IgD-negative memory B cell (primary cell): ENCODE measurements around the gene MXRA8. TPM values are rescaled to one million over a fixed set of nuclear protein-coding genes. Genes with fewer than 3 reads are reported as not detected.
"Not testable (repeated sequence)": the region's sequence is repeated elsewhere in the genome, so short reads cannot be mapped to it uniquely, and the experiment has no call there.

Experiments used
- H3K27ac Mint-ChIP-seq, 3 donors: one replicate each; pipeline ENCODE4 v1.8.0; 2020 to 2022; ENCODE audit warnings: mild to moderate bottlenecking in 3 of 3, mixed read lengths in 3 of 3, moderate library complexity in 1 of 3
- H3K27me3 Mint-ChIP-seq: one replicate; pipeline ENCODE4 v1.8.0; 2021; ENCODE audit warnings: mixed read lengths
- H3K36me3 Mint-ChIP-seq: one replicate; pipeline ENCODE4 v1.8.0; 2020; ENCODE audit warnings: mild to moderate bottlenecking, mixed read lengths
- H3K4me1 Mint-ChIP-seq, 3 donors: one replicate each; pipeline ENCODE4 v1.8.0; 2020 to 2022; ENCODE audit warnings: mixed read lengths in 3 of 3, mild to moderate bottlenecking in 1 of 3
- H3K4me3 Mint-ChIP-seq, 4 donors: one replicate each; pipeline ENCODE4 v1.8.0; 2020 to 2022; ENCODE audit warnings: mild to moderate bottlenecking in 4 of 4, mixed read lengths in 4 of 4, moderate library complexity in 3 of 4
- H3K9me3 Mint-ChIP-seq, 3 donors: one replicate each; pipeline ENCODE4 v1.8.0; 2020 to 2021; ENCODE audit warnings: mixed read lengths in 3 of 3, mild to moderate bottlenecking in 1 of 3
- polyA plus RNA-seq: library from polyadenylated mRNA; unstranded; fragments of 300-500 nt; fragmentation: Illumina TruSeq; gene quantifications from one replicate; pipeline ENCODE4 v1.2.3, GENCODE V29; 2021

The MXRA8 gene
- polyA plus RNA-seq, 1 donor from 2014 or later = not detected

DNA sequence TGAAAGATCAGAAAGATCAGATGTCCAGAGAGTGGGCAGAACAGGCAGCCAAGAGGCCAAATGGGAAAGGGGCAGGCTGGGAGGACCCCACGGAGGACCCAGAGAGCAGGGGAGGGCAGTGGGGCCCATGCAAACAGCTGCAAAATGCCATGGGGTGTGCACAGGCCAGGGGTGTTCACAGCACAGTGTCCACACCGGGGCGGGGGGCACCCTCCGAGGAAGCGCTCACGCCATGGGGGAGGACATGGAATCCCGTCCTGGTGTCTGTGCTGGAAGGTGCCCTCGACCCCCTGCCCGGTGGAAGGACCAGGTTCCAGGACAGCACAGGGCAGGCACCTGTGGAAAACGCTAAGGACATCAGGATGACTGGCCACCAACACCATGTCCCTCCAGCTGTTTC lies 35.4 kb downstream of the MXRA8 start:
- no peaks in the 10 kb centered on the region for H3K36me3 Mint-ChIP-seq
- H3K27me3 Mint-ChIP-seq = no peaks in the 10 kb centered on the region
- H3K9me3 Mint-ChIP-seq = no peaks in the 10 kb centered on the region
- peak overlapping the region; percentile 82 to 93 (median 88) for H3K4me3 Mint-ChIP-seq
- peak overlapping the region in 2 of 3 donors; percentile 93 to 97 for H3K27ac Mint-ChIP-seq
- H3K4me1 Mint-ChIP-seq = peaks cover 0 to 16% (median 13%) of the 10 kb centered on the region in 3 donors

DNA sequence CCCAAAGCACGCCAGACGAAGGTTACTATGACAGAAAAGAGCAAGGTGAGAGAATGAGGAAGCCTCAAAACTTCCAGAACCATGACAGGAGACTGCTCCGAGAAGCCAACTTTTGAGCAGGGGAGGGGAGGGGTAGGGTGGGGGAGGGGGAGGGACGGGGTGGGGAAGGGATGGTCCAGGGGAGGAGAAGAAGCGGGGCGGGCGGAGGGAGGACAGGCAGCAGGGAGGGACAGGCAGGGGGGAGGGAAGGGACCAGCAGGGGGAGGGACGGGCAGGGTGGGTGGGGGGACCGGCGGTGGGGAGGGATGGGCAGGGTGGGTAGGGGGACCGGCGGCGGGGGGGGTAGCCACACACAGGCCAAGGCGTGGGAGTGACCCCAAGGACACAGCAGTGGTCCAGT lies 35.9 kb downstream of the MXRA8 start:
- no peaks in the 10 kb centered on the region for H3K9me3 Mint-ChIP-seq
- H3K36me3 Mint-ChIP-seq = no peaks in the 10 kb centered on the region
- H3K27me3 Mint-ChIP-seq = no peaks in the 10 kb centered on the region
- peaks cover 0 to 16% (median 14%) of the 10 kb centered on the region in 3 donors for H3K4me1 Mint-ChIP-seq
- no peak overlapping the region for H3K27ac Mint-ChIP-seq
- peak overlapping the region in 3 of 4 donors; percentile 44 to 91 (median 86) for H3K4me3 Mint-ChIP-seq

DNA sequence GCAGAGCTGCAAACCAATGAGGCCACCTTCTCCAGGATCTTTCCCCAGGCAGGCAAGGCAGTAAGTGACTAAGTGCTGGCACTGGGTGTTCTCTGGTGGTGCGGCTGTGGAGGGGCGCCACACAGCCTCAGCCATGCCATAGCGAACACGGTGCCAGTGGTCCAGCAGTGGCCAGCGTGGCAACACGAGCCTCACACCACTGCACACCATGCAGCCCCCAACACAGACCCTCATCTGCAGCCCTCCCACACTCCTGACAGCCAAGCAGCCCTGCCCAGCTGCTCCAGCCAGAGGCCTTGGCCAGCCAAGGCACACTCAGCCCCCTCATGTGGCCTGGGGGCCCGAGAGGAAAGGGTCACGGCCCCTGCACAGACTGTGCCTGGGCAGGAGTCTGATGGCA lies 36.9 kb downstream of the MXRA8 start:
- peaks cover 1% of the 10 kb centered on the region for H3K36me3 Mint-ChIP-seq
- H3K27ac Mint-ChIP-seq = no peak overlapping the region
- peak overlapping the region in 1 of 4 donors; percentile 16 for H3K4me3 Mint-ChIP-seq
- H3K27me3 Mint-ChIP-seq = no peaks in the 10 kb centered on the region
- peaks cover 0 to 16% (median 16%) of the 10 kb centered on the region in 3 donors for H3K4me1 Mint-ChIP-seq
- H3K9me3 Mint-ChIP-seq = no peaks in the 10 kb centered on the region

DNA sequence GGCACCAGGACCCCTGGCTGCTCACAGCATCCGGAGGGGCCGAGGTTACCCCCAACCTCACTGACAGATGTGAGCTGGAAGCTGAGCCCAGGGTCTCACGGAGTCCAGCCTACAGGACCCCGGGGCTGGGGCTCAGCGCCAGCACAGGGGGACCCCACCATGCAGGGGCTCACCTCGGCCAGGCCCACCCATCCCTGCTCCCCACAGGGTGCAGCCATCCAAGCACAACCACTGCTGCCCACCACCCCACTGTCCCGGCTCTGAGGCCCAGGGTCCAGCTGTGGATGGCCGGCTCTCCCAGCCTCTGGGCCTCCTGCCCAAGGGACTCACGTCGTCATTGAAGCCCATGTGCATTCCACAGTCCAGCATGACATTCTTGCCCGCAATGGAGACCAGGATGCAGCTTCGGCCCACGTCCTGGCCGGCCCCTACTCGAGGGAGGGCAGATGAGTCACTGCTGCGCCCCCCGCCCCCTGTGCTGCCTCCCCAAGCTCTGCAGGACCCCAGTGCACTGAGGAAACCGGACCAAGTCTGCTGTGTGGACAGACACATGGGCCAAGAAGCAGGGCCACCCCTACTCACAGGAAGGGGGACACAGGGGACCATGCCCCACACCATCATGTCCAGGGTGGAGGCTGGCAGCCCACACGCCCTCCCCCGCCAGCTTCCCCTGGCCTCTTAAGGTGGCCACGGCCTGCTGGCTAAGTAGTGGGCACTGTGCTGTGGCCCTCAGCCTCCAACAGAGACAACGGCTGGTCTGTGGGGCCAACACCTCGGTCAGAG lies 37.5 kb downstream of the MXRA8 start:
- Mint-ChIP-seq H3K27me3 (no peaks in the 10 kb centered on the region), H3K36me3 (peaks cover 1% of the 10 kb centered on the region), H3K27ac (no peak overlapping the region), H3K4me3 (no peak overlapping the region), H3K9me3 (no peaks in the 10 kb centered on the region), H3K4me1 (peaks cover 0 to 12% (median 12%) of the 10 kb centered on the region in 3 donors)

DNA sequence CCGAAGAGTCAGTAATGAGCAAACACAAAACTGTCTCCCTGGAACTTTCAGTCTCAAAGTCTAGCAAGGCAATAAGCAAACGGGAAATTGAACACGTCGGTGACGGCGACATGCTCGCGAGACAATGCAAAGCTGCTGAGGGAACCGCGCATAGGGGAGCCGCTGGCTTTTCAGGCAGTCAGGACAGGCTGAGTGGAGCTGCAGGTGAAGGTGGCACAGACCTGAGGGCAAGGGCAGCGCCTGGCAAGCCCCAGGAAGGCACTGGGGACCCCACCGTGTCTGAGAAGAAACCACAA lies 38.8 kb downstream of the MXRA8 start:
- H3K27ac Mint-ChIP-seq = peak overlapping the region in 1 of 3 donors; percentile 32
- H3K4me1 Mint-ChIP-seq = peaks cover 0 to 12% (median 12%) of the 10 kb centered on the region in 3 donors
- no peaks in the 10 kb centered on the region for H3K27me3 Mint-ChIP-seq
- H3K9me3 Mint-ChIP-seq = no peaks in the 10 kb centered on the region
- H3K4me3 Mint-ChIP-seq = peak overlapping the region in 2 of 4 donors; percentile 6 to 66
- H3K36me3 Mint-ChIP-seq = peaks cover 1% of the 10 kb centered on the region

DNA sequence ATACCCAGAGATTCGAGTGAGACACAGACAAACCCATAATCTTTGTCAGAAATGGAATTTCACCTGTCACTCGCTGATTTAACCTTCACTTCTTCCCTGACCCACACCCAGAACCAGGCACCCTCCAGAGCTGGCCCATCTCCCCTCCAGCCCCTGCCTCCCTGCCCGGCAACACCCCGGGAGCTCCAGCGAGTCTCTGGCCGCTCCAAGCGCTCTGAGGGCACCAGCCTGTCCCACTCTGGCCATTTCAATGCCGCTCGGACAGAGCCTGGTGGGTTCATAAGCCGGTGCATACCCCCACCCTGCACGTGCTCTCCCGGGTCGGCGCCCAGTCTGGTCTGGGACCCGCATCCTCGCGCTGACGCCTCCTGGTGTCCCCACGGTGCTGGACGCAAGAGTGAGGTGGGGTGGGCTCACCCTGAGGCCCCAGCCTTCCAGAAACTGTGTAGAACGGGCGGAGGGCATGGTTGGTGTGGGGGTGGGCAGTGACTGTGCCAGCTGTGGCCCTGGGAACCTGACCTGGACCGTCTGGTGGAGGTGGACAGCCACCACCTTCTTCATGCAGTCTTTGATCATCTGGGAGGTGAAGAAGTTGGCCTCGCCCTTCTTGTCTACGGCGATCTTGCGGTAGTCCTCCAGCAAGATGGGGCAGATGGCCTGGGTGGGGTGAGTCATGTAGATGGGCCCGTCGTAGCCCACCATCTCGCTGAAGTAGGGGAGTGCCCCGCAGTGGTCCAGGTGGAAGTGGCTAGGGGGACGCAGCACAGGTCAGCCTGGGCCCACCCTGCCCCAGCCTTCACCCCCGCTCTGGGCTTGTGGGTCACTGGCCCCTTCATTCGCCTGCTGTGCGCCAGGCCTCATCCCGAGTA lies 39.3 kb downstream of the MXRA8 start:
- Mint-ChIP-seq H3K4me3 (peak overlapping the region in 1 of 4 donors; percentile 66), H3K9me3 (no peaks in the 10 kb centered on the region), H3K4me1 (peaks cover 0 to 12% (median 12%) of the 10 kb centered on the region in 3 donors), H3K27me3 (no peaks in the 10 kb centered on the region), H3K27ac (peak overlapping the region in 1 of 3 donors; percentile 32), H3K36me3 (peaks cover 1% of the 10 kb centered on the region)

DNA sequence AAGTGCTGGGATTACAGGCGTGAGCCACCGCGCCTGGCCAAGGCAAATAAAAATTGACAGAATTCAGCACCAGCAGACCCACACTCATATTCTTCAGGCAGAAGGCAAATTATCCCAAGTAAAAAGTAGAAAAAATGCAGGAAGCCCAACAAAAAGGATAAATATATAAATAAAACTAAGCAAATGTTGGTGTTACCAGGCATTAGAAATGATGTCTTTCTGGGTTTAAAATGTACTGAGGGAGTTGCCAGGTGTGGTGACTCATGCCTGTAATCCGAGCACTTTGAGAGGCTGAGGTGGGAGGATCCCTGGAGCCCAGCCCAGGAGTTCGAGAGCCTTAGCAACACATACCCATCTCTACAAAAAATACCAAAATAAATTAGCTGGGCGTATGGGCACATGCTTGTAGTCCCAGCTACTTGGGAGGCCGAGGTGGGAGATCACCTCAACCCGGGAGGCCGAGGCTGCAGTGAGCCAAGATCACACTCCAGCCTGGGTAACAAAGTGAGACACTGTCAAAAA lies 40.2 kb downstream of the MXRA8 start:
- H3K9me3 Mint-ChIP-seq = no peaks in the 10 kb centered on the region
- no peaks in the 10 kb centered on the region for H3K27me3 Mint-ChIP-seq
- peaks cover 0 to 10% (median 8%) of the 10 kb centered on the region in 3 donors for H3K4me1 Mint-ChIP-seq
- peak overlapping the region in 1 of 4 donors; percentile 26 for H3K4me3 Mint-ChIP-seq
- H3K27ac Mint-ChIP-seq = no peak overlapping the region
- H3K36me3 Mint-ChIP-seq = peaks cover 1% of the 10 kb centered on the region

DNA sequence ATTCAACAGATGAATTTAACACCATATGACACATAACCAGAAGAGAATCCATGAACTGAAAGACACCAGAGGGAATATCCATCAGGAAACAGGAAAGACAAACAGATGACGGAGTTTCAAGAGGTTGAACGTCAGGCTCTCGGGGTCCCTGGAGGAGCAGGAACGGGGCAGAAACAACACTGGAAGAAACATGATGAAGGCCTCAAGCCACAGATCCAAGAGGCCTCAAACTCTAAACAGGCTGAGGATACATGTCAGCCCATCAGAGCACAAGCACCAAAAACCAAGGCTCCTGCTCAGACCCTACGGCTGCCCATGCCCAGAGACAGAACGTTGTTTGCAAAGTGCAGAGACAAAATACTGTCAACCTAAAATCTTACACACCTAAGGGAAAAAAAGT lies 40.9 kb downstream of the MXRA8 start:
- Mint-ChIP-seq H3K27ac (no peak overlapping the region), H3K27me3 (no peaks in the 10 kb centered on the region), H3K9me3 (no peaks in the 10 kb centered on the region)

DNA sequence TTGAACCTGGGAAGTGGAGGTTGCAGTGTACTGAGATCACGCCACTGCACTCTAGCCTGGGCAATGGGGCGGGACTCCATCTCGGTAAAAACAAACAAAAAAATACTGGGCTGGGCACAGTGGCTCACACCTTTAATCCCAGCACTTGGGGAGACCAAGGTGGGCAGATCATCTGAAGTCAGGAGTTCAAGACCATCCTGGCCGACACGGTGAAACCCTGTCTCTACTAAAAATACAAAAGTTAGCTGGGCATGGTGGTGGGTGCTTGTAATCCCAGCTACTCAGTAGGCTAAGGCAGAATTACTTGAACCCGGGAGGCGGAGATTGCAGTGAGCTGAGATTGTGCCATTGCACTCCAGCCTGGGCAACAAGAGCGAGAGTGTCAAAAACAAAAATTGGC lies 42.2 kb downstream of the MXRA8 start:
- not testable (repeated sequence) for H3K4me1 Mint-ChIP-seq, H3K9me3 Mint-ChIP-seq, H3K36me3 Mint-ChIP-seq, H3K27me3 Mint-ChIP-seq
- Mint-ChIP-seq H3K4me3 (peak overlapping the region in 1 of 4 donors; percentile 50), H3K27ac (peak overlapping the region in 1 of 3 donors; percentile 39)

More for the DNA sequence above, 40.9 kb downstream of the MXRA8 start:
- peaks cover 0 to 6% (median 6%) of the 10 kb centered on the region in 3 donors for H3K4me1 Mint-ChIP-seq
- H3K36me3 Mint-ChIP-seq = peaks cover 1% of the 10 kb centered on the region
- H3K4me3 Mint-ChIP-seq = peak overlapping the region in 1 of 4 donors; percentile 79

DNA sequence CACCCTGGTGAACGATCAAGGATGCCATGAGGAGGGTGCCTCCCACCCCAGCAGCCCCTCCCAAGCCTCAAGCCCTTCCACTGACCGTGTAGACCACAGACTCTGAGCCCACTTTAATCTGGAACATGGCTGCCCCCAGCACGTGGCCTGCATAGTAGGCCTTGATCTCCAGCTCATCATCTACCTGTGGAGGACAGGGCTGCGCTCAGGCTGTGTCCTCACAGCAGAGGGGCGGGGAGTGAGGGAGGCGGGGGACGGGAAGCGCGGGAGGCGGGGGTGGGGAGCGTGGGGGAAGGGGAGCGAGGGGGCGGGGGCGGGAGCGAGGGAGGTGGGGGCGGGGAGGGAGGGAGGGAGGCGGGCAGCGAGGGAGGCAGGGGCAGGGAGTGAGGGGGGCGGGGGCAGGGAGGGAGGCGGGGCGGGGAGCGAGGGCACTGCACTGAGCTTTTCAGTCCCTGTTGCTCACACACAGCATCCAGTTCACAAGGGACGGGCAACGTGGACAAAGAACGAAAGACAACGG lies 42.9 kb downstream of the MXRA8 start:
- Mint-ChIP-seq H3K4me3 (no peak overlapping the region), H3K27me3 (no peaks in the 10 kb centered on the region), H3K4me1 (peaks cover 0 to 4% (median 3%) of the 10 kb centered on the region in 3 donors), H3K27ac (no peak overlapping the region), H3K36me3 (peaks cover 1% of the 10 kb centered on the region), H3K9me3 (no peaks in the 10 kb centered on the region)

DNA sequence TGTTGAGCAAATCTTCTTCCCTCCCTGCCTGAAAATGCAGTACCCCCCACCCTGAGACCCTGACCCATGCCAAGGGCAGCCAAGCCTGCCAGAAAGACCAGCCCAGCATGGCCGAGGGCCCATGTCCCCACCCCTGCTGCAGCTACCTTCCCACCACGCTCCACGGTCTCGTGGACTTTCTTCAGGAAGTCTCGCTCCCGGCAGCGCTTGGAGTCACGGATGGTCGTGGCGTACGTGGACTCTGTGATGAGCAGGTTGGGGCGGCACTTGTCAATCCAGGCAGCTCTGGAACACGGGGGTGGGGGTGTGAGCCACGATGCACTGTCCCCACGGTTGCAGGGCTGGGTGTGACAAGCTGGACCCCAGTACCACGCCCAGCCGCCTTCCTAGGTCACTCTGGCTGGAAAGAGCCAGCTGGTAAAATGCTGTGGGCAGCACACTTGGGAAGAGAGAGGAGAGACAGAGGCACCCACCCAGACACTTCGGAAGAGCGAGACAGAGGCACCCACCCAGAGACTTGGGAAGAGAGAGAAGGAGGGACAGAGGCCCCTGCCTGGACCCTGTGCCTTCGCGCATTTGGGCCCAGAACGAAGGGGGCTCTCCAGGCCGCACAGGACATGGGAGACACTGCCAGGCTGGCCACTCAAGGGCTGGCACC lies 43.5 kb downstream of the MXRA8 start:
- peaks cover 0 to 3% (median 1%) of the 10 kb centered on the region in 3 donors for H3K4me1 Mint-ChIP-seq
- H3K9me3 Mint-ChIP-seq = no peaks in the 10 kb centered on the region
- H3K4me3 Mint-ChIP-seq = no peak overlapping the region
- peak overlapping the region in 1 of 3 donors; percentile 59 for H3K27ac Mint-ChIP-seq
- no peaks in the 10 kb centered on the region for H3K27me3 Mint-ChIP-seq
- H3K36me3 Mint-ChIP-seq = peaks cover 1% of the 10 kb centered on the region

DNA sequence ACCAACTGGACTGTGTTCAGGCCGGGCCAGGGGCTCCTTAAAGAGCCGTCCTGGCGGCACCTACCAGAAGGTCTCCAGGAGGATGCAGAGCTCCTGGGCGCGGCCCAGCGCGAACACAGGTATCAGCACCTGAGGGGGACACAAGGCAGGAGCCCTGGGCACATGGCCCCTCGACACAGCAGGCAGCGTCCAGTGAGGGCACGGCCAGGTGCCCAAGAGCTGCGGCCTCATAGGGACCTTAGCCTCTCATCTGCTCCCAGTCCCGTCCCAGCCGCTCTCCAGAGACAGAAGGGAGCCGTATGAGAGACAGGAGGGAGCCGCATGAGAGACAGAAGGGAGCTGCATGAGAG lies 44.1 kb downstream of the MXRA8 start:
- H3K27ac Mint-ChIP-seq = no peak overlapping the region
- H3K27me3 Mint-ChIP-seq = no peaks in the 10 kb centered on the region
- no peak overlapping the region for H3K4me3 Mint-ChIP-seq
- H3K36me3 Mint-ChIP-seq = peaks cover 1% of the 10 kb centered on the region
- H3K9me3 Mint-ChIP-seq = no peaks in the 10 kb centered on the region
- peaks cover 0 to 4% (median 3%) of the 10 kb centered on the region in 3 donors for H3K4me1 Mint-ChIP-seq

DNA sequence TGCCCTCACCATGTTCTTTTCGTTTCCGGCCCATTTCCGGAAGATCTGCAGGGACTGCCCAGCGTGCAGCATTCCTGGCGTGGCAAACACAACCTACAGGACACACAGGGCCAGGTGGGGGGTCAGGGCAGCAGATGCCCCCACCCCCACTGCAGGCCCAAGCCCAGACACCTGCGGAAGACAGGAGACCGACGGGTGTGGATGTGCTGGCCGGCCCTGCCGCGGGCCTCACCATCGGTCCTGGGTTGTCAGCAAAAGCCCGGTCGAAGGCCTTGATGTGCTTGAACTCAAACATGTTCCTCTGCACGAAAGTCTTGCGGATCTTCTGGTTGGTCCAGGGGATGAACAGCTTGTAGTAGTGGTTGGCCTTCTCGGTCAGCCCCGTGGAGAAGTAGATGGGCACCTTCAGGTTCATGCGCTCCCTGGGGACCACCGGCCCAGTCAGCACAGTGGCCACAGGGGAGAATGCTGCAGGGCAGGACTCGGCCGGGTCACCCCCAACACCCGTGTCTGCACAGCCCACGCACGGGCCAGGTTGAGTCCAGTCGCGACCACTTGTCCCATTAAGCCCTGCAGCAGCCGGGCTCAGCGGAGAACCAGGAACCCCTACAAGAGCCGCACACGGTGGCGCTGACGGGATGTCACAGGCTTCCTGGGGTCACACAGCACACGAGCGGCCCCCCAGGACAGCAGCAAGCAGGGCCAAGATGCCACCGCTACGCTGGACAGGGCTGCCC lies 44.7 kb downstream of the MXRA8 start:
- H3K27ac Mint-ChIP-seq = no peak overlapping the region
- peaks cover 0 to 4% (median 3%) of the 10 kb centered on the region in 3 donors for H3K4me1 Mint-ChIP-seq
- peak overlapping the region in 1 of 4 donors; percentile 76 for H3K4me3 Mint-ChIP-seq
- H3K9me3 Mint-ChIP-seq = no peaks in the 10 kb centered on the region
- H3K36me3 Mint-ChIP-seq = peaks cover 1% of the 10 kb centered on the region
- H3K27me3 Mint-ChIP-seq = no peaks in the 10 kb centered on the region
